Measurements from ENCODE around the gene KAZN.

KAZN gene

GRCh38 chr1:14871218-14871970 lies 272.9 kb downstream of the KAZN start:
- no peak for TF ChIP-seq CTCF (IDR thresholded peaks at IDR 0.05; ENCODE audit: control insufficient read depth, extremely low read depth, insufficient read depth)
- H3K4me3 ChIP-seq (ENCODE audit: low read depth, low read length): no peak overlapping the region
- no peak for DNase-seq (ENCODE audit: low read depth)

- no peak for TF ChIP-seq CTCF (IDR thresholded peaks at IDR 0.05; ENCODE audit: control insufficient read depth, extremely low read depth, insufficient read depth)
- no peak for DNase-seq (ENCODE audit: low read depth)
- H3K4me3 ChIP-seq (ENCODE audit: low read depth, low read length): no peak overlapping the region
Observed at GRCh38 chr1:14872762-14873161, 274.3 kb downstream of the KAZN start.

- TF ChIP-seq CTCF (IDR thresholded peaks at IDR 0.05; ENCODE audit: control insufficient read depth, extremely low read depth, insufficient read depth): no peak
- no peak overlapping the region for H3K4me3 ChIP-seq (ENCODE audit: low read depth, low read length)
- no peak for DNase-seq (ENCODE audit: low read depth)
Observed at GRCh38 chr1:14873677-14874076, 275.2 kb downstream of the KAZN start.

GRCh38 chr1:14875524-14876509 lies 277.3 kb downstream of the KAZN start:
- peak; percentile 13 for DNase-seq (ENCODE audit: low read depth)
- H3K4me3 ChIP-seq (ENCODE audit: low read depth, low read length): no peak overlapping the region
- TF ChIP-seq CTCF (IDR thresholded peaks at IDR 0.05; ENCODE audit: control insufficient read depth, extremely low read depth, insufficient read depth): no peak

GRCh38 chr1:14876747-14877146 lies 278.3 kb downstream of the KAZN start:
- no peak for DNase-seq (ENCODE audit: low read depth)

GRCh38 chr1:14877224-14877623 lies 278.7 kb downstream of the KAZN start:
- H3K4me3 ChIP-seq (ENCODE audit: low read depth, low read length): no peak overlapping the region
- no peak for TF ChIP-seq CTCF (IDR thresholded peaks at IDR 0.05; ENCODE audit: control insufficient read depth, extremely low read depth, insufficient read depth)
- DNase-seq (ENCODE audit: low read depth): no peak

More at GRCh38 chr1:14876747-14877146, 278.3 kb downstream of the KAZN start:
- no peak overlapping the region for H3K4me3 ChIP-seq (ENCODE audit: low read depth, low read length)
- no peak for TF ChIP-seq CTCF (IDR thresholded peaks at IDR 0.05; ENCODE audit: control insufficient read depth, extremely low read depth, insufficient read depth)

Measured in LNCaP clone FGC (cell line).